Measurements from ENCODE around the gene PLAAT4.

Gene PLAAT4

DNA sequence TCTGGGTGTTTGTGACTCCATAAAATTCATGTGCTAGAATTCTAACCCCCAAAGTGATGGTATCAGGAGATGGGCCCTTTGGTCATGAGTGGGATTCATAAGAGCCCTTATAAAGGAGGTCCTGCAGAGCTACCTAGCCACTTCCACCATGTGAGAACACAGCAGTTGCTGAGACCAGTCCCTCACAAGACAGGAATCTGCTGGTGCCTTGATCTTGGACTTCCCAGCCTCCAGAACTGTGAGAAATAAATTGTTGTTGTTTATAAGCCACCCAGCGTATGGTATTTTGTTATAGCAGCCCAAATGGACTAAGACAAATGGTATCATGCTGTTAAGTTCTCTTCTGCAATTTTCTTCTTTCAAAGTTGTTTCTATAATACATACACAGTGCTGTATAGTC lies 44.2 kb upstream of the PLAAT4 start:
- TF ChIP-seq, protein P1, sequence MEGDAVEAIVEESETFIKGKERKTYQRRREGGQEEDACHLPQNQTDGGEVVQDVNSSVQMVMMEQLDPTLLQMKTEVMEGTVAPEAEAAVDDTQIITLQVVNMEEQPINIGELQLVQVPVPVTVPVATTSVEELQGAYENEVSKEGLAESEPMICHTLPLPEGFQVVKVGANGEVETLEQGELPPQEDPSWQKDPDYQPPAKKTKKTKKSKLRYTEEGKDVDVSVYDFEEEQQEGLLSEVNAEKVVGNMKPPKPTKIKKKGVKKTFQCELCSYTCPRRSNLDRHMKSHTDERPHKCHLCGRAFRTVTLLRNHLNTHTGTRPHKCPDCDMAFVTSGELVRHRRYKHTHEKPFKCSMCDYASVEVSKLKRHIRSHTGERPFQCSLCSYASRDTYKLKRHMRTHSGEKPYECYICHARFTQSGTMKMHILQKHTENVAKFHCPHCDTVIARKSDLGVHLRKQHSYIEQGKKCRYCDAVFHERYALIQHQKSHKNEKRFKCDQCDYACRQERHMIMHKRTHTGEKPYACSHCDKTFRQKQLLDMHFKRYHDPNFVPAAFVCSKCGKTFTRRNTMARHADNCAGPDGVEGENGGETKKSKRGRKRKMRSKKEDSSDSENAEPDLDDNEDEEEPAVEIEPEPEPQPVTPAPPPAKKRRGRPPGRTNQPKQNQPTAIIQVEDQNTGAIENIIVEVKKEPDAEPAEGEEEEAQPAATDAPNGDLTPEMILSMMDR (IDR thresholded peaks at IDR 0.05; ENCODE audit: low read length, missing control alignments): no peak
- H3K4me3 ChIP-seq (replicated peaks; ENCODE audit: low read depth, low read length): no peak overlapping the region
- DNase-seq (ENCODE audit: low read depth): no peak

DNA sequence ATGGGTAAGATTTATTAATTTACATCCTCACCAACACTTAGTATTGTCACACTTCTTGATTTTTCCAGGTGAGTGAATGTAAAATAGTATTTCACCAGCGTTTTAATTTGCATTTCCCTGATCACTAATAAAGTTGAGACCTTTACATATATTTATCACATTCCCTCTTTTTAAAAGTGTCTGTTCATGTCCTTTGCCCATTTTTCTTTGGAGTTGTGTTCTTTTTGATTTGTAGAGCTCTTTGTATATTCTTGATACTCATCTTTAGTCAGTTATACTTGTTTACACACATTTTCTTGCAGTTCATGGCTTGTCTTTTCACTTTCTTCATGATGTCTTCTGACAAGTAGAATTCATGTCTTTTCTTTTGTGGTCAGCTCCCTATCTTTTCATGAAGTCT lies 43.5 kb upstream of the PLAAT4 start:
- TF ChIP-seq, protein P1 (IDR thresholded peaks at IDR 0.05; ENCODE audit: low read length, missing control alignments): no peak
- no peak for DNase-seq (ENCODE audit: low read depth)
- H3K4me3 ChIP-seq (replicated peaks; ENCODE audit: low read depth, low read length): no peak overlapping the region

DNA sequence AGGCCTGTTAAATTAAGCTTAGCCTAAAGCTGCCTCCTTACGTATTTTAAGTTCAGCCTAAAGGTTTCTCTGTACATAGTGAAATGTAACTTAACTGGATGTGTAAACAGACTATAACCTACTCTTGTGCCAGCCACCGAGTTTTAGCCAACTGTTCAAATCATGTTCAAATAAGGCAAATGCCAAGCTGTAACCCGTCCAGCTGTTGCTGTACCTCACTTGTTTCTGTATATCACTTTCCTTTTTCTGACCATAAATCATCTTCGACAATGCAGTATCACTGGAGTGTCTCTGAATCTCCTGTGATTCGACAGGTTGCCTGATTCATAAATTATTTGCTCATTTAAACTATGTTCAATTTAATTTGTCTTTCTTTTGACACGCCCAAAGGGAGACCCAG lies 41.6 kb upstream of the PLAAT4 start:
- TF ChIP-seq, protein P1 (IDR thresholded peaks at IDR 0.05; ENCODE audit: low read length, missing control alignments): no peak
- DNase-seq (ENCODE audit: low read depth): no peak
- H3K4me3 ChIP-seq (replicated peaks; ENCODE audit: low read depth, low read length): no peak overlapping the region

DNA sequence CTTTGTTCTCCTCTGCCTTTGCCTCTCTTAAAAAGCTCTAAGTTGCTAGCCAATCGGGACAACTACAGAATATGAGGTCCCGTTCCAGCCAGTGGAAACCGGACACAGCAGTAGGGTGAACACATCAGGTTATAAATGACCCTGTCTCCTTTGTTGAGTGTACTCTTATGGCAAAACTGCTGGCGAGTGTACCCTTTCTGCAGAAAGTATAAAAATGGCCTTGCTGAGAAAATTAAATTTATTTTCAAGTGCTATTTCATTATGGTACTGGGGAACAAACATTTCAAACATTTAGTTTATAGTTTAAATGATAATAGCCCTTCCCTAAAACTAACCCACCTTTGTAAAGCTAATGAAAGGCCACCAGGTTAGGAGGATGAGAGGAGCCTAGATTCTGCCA lies 36.7 kb upstream of the PLAAT4 start:
- no peak overlapping the region for H3K4me3 ChIP-seq (replicated peaks; ENCODE audit: low read depth, low read length)
- DNase-seq (ENCODE audit: low read depth): no peak
- TF ChIP-seq, protein P1 (IDR thresholded peaks at IDR 0.05; ENCODE audit: low read length, missing control alignments): no peak

DNA sequence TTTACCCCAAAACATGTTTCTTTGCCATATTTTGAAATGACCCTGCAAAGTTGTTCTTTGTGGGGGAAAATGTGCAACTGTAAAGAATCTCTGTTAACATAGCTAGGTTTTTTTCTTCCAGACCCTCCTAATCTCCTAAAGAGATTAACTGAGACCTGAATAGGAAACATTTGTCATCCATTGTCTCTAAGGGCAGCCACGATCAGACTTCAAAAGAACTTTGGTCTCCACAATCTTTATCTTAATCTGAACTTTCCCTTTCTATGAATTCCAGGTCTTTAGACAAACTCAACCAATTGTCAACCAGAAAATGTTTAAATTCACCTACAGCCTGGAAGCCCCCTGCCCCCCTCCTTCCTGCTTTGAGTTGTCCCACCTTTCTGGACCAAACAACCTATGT lies 35.4 kb upstream of the PLAAT4 start:
- TF ChIP-seq, protein P1 (IDR thresholded peaks at IDR 0.05; ENCODE audit: low read length, missing control alignments): no peak
- no peak overlapping the region for H3K4me3 ChIP-seq (replicated peaks; ENCODE audit: low read depth, low read length)
- DNase-seq (ENCODE audit: low read depth): no peak

DNA sequence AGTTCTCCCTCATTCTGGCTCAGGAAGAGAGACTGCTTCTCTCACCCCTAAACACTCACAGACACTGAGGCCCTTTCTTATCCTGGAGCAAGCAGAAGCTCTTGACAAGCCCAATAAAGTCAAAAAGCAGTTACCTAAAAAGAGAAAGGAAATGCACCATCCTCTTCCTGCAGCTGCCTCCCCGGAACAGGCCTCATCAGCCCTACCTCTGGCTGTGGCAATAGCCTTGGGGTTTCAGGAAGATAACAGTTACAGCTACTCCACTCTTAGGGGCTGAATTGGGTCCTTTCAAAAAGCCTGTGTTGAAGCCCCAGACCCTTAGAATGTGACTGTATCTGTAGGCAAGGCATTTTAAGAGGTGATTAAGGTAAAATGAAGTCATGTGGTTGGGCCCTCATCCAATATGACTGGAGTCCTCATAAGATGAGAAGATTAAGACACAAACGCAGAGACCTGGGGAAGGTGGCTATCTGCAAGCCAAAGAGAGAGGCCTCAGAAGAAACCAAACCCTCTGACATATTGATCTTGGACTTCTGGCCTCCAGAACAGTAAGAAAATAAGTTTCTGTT lies 34.3 kb upstream of the PLAAT4 start:
- TF ChIP-seq, protein P1 (IDR thresholded peaks at IDR 0.05; ENCODE audit: low read length, missing control alignments): no peak
- no peak overlapping the region for H3K4me3 ChIP-seq (replicated peaks; ENCODE audit: low read depth, low read length)
- no peak for DNase-seq (ENCODE audit: low read depth)

DNA sequence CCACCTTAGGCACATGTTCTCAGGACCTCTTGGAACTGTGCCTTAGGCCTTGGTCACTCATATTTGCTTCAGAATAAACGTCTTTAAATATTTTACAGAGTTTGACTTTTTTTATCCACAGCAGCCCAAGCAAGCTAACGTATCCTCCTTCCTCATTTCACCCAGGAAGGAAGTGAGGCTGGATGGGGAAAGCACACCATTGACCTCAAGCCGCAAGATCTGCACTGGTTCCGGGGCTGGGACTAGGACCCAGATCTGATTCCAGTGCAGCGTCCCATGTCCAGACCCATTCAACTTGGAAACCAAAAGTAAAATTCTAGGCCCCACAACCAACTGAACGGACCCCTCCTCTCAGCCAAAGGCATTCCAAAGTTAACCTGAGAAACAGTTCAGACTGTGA lies 33.1 kb upstream of the PLAAT4 start:
- TF ChIP-seq, protein P1 (IDR thresholded peaks at IDR 0.05; ENCODE audit: low read length, missing control alignments): no peak
- DNase-seq (ENCODE audit: low read depth): no peak
- no peak overlapping the region for H3K4me3 ChIP-seq (replicated peaks; ENCODE audit: low read depth, low read length)
